Large intestine (tissue), 3 donors: ENCODE data around the gene KDM6B. TPM values are rescaled to one million over a fixed set of nuclear protein-coding genes. Genes with fewer than 3 reads are reported as not detected.
"Not testable (repeated sequence)": the region's sequence is repeated elsewhere in the genome, so short reads cannot be mapped to it uniquely, and the experiment has no call there.

Source experiments
- DNase-seq, 2 donors: peaks; one replicate each; pipeline versions ENCODE4 v3.0.0 to v3.0.0-alpha.2; 2013
- H3K27ac ChIP-seq: one replicate; pipeline ENCODE4 v1.5.1; 2013; ENCODE audit warnings: low read length
- H3K27me3 ChIP-seq: 2 replicates; pipeline ENCODE4 v1.6.1; 2013; ENCODE audit warnings: low read length; ENCODE audit not compliant: control insufficient read depth, insufficient read depth
- H3K36me3 ChIP-seq: 2 replicates; pipeline ENCODE4 v1.6.1; 2013; ENCODE audit warnings: low read length; ENCODE audit not compliant: control insufficient read depth, insufficient read depth
- H3K4me1 ChIP-seq: one replicate; pipeline ENCODE4 v1.6.1; 2013; ENCODE audit warnings: low read length; ENCODE audit not compliant: control insufficient read depth, insufficient read depth
- H3K4me3 ChIP-seq: one replicate; pipeline ENCODE4 v1.5.1; 2013; ENCODE audit warnings: low read length
- H3K9me3 ChIP-seq: one replicate; pipeline ENCODE4 v1.6.1; 2013; ENCODE audit warnings: mild to moderate bottlenecking, low read depth, low read length, moderate library complexity; ENCODE audit not compliant: control insufficient read depth
- WGBS: methylation state at CpG from one replicate; pipeline ENCODE4 v1.1.5; 2013; ENCODE audit warnings: low lambda C conversion rate; ENCODE audit not compliant: insufficient coverage; 5-methylcytosine and 5-hydroxymethylcytosine counted together
- polyA plus RNA-seq: library from polyadenylated mRNA; unstranded; fragments of 120-200 nt; gene quantifications from one replicate; pipeline ENCODE4 v1.2.1, GENCODE V29; 2013

The KDM6B gene
- polyA plus RNA-seq, 1 donor = 24.9 TPM

DNA sequence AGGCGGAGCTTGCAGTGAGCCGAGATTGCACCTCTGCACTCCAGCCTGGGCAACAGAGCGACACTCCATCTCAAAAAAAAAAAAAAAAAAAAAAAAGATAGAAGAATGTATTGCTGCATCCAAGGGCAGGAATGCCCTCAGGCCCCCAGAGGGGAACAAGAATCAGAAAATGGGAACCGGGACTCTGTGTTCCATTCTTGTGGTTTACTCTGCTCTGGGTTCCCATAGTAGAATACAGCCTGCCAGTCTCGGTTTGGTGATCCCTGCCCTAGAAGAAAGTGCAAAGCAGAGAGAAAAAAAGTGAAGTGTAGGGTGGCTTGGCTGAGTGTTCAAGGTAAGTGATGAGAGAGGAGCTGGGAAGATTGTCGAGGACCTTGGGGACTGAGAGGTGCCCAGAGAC, 27.4 kb upstream of the KDM6B start:
- Histone ChIP-seq H3K27me3 (peaks cover 10% of the 10 kb centered on the region), H3K4me3 (no peak overlapping the region), H3K36me3 (no peaks in the 10 kb centered on the region), H3K4me1 (no peaks in the 10 kb centered on the region), H3K27ac (no peak overlapping the region), H3K9me3 (no peaks in the 10 kb centered on the region)
- DNase-seq = no peak
- WGBS = no CpG with 5 or more reads among the region's 6 CpGs

DNA sequence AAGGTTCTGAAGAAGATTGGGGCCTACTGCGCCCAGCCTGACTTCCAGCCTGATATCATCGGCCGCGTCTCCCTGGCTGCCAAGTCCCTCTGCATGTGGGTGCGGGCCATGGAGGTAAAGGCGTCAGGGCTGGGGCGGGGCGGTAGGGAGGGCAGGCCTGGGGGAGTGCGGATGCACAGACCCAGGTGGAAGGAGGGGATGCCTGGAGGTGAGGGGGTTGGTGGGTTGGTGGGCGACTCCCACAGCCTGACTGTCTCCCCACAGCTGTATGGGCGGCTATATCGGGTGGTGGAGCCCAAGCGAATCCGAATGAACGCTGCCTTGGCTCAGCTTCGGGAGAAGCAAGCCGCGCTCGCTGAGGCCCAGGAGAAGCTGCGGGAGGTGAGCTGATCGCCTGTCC, 26.8 kb upstream of the KDM6B start:
- no peaks in the 10 kb centered on the region for H3K9me3 ChIP-seq
- no peaks in the 10 kb centered on the region for H3K36me3 ChIP-seq
- WGBS = no CpG with 5 or more reads among the region's 21 CpGs
- DNase-seq = no peak
- H3K4me1 ChIP-seq = no peaks in the 10 kb centered on the region
- H3K27me3 ChIP-seq = peaks cover 10% of the 10 kb centered on the region
- no peak overlapping the region for H3K4me3 ChIP-seq
- no peak overlapping the region for H3K27ac ChIP-seq

DNA sequence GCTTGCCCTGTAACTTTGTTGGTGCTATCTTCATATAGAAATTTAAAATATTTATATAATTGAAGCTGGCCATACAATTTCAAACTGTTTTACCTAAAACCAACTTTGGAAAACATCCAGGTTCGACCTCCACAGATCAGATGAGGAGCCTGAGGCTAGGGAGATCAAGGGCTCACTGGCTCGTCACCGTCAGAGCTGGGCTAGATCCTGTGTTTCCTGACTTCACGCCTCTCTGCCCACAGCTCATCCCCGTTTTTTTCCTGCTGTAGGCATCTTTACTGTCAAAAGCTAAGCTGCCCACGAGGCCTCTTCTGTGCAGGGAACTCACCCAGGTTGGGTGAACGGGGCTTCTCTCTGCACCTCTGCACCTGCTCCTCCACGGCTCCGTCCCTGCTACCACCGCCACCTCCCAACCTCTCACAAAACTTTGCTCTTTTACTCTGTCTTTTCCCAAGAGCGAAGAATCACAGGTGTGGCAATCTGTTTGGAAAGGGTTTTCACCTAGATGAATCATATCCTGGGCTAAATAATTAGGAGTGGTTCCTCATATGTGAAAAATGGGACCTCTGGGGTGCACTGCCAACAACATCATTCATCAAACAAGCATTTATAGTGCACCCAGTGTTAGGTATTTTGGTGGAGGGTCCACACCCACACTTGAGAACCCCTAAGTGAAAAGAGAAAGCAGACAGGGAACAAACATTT, 24.8 kb upstream of the KDM6B start:
- no peaks in the 10 kb centered on the region for H3K9me3 ChIP-seq
- H3K36me3 ChIP-seq = no peaks in the 10 kb centered on the region
- no peak overlapping the region for H3K4me3 ChIP-seq
- DNase-seq = no peak
- H3K27me3 ChIP-seq = peaks cover 10% of the 10 kb centered on the region
- no peaks in the 10 kb centered on the region for H3K4me1 ChIP-seq
- no peak overlapping the region for H3K27ac ChIP-seq
- WGBS = no CpG with 5 or more reads among the region's 11 CpGs

DNA sequence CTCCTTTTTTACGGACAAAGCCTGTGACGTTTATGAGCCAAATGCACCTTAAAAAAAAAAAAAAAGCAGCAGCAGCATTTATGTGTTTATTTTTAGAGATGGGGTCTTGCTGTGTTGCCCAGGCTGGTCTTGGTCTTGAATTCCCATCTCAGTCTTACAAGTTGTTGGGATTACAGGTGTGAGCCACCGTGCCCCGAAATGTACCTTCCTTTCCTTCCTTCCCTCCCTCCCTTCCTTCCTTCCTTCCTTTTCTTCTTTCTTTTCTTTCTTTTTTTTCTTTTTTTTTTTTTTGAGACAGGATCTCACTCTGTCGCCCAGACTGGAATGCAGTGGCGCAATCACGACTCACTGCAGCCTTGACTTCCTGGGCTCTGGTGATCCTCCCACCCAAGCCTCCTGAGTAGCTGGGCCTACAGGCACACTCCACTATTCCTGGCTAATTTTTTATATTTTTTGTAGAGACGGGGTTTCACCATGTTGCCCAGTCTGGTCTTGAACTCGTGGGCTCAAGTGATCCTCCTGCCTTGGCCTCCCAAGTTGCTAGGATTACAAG, 24.1 kb upstream of the KDM6B start:
- H3K4me3 ChIP-seq, DNase-seq, H3K36me3 ChIP-seq, H3K9me3 ChIP-seq, H3K27me3 ChIP-seq, H3K4me1 ChIP-seq, H3K27ac ChIP-seq: not testable (repeated sequence)
- WGBS = 83% methylated on average over 2 of the region's 9 CpGs

DNA sequence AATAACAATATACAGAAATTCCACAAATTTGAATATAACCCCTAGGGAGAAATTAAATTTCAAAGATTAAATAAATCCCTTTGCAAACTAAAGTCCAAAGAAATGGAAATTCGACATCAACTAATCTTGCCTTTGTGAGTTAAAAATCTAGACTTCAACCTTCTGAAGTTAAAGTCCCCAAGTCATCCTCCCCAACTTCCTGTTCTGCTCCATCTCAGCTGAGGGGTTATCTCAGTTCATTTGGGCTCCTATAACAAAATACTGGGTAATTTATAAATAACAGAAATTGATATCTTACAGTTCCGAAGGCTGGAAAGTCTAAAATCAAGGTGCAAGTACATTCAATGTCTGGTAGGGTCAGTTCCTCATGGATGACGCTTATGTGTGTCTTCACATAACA, 22.8 kb upstream of the KDM6B start:
- H3K27ac ChIP-seq = no peak overlapping the region
- no peaks in the 10 kb centered on the region for H3K9me3 ChIP-seq
- no peak overlapping the region for H3K4me3 ChIP-seq
- peaks cover 5% of the 10 kb centered on the region for H3K27me3 ChIP-seq
- H3K36me3 ChIP-seq = no peaks in the 10 kb centered on the region
- no peaks in the 10 kb centered on the region for H3K4me1 ChIP-seq
- WGBS = no CpG with 5 or more reads among the region's 3 CpGs
- no peak for DNase-seq

DNA sequence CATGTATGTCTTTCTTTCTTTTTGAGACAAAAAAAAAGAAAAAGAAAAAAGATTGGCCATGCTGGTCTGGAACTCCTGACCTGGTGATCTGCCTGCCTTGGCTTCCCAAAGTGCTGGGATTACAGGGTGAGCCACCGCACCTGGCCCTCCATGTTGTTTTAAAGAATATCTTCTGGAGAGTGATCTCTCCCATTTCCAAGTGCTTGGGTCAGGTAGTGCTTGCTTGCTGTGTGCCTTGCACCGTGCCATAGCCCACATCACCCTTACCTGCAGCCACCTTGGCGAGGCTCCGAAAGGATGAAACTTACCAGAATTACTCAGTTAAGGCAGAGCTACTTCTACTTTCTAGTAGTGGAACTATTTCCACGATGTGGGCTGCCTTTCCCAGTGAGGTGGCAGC, 19.0 kb upstream of the KDM6B start:
- no CpG with 5 or more reads among the region's 5 CpGs for WGBS
- no peaks in the 10 kb centered on the region for H3K36me3 ChIP-seq
- no peaks in the 10 kb centered on the region for H3K9me3 ChIP-seq
- H3K4me1 ChIP-seq = no peaks in the 10 kb centered on the region
- no peak overlapping the region for H3K27ac ChIP-seq
- no peak overlapping the region for H3K4me3 ChIP-seq
- no peak for DNase-seq
- H3K27me3 ChIP-seq = no peaks in the 10 kb centered on the region

DNA sequence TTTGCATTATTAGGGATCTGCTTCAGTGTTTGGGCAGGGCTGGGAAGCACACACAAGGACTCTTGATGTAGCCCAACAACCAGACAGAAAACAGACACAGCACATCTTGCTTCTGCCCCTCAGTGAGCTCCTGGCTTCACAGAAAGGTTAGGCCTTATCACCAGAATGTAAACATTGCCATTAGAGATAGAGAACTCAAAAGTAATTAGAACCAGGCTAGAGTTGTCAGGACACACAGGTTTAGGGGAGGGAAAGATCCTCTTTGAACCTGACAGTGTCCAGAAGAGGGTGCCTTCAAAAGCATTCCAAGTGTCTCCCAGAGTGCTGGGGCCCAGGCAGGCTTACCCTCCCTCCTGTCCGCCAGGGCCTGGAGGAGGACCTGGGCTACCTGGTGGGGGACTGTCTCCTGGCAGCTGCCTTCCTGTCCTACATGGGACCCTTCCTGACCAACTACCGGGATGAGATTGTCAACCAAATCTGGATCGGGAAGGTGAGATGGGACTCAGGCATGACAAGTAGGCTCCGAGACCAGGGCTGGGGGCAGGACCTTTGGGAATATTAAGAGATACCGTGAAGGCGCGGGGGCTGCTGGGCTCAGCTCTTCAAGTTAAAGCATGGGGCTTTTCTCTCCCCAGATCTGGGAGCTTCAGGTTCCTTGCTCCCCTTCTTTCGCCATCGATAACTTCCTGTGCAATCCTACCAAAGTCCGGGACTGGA, 16.9 kb upstream of the KDM6B start:
- Histone ChIP-seq H3K9me3 (no peaks in the 10 kb centered on the region), H3K4me3 (no peak overlapping the region), H3K4me1 (no peaks in the 10 kb centered on the region), H3K36me3 (no peaks in the 10 kb centered on the region), H3K27ac (no peak overlapping the region), H3K27me3 (no peaks in the 10 kb centered on the region)
- no CpG with 5 or more reads among the region's 10 CpGs for WGBS
- DNase-seq = no peak

DNA sequence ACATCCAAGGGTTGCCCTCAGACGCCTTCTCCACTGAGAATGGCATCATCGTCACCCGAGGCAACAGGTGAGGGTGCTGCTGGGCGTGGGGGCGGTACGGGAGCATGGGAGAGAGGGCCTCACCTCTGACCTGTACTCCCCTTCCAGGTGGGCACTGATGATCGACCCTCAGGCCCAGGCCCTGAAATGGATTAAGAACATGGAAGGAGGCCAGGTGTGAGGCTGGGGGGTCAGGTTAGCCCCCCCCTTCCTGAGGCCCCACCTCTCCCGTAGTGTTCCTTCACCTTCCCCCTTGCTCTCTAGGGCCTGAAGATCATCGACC, 16.4 kb upstream of the KDM6B start:
- H3K4me3 ChIP-seq = no peak overlapping the region
- no peak for DNase-seq
- no peaks in the 10 kb centered on the region for H3K9me3 ChIP-seq
- no peaks in the 10 kb centered on the region for H3K36me3 ChIP-seq
- no CpG with 5 or more reads among the region's 9 CpGs for WGBS
- H3K4me1 ChIP-seq = no peaks in the 10 kb centered on the region
- no peak overlapping the region for H3K27ac ChIP-seq
- no peaks in the 10 kb centered on the region for H3K27me3 ChIP-seq

DNA sequence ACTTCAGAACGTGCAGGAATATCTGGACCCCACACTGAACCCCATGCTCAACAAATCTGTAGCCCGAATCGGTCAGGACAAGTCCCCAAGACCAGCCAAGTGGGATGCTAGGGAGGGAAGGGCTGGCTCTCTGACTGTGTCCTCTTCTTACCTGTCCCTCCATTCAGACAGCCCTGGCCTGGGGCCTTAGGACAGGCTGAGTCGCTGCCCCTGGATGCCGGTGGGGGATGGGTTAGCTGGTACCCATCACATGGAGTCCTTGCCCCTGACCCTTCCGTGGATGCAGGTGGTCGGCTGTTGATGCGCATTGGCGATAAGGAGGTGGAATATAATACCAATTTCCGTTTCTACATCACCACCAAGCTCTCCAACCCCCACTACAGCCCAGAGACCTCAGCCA, 16.0 kb upstream of the KDM6B start:
- no CpG with 5 or more reads among the region's 10 CpGs for WGBS
- Histone ChIP-seq H3K9me3 (no peaks in the 10 kb centered on the region), H3K4me1 (no peaks in the 10 kb centered on the region), H3K27ac (no peak overlapping the region), H3K4me3 (no peak overlapping the region), H3K27me3 (no peaks in the 10 kb centered on the region), H3K36me3 (no peaks in the 10 kb centered on the region)
- DNase-seq = no peak

DNA sequence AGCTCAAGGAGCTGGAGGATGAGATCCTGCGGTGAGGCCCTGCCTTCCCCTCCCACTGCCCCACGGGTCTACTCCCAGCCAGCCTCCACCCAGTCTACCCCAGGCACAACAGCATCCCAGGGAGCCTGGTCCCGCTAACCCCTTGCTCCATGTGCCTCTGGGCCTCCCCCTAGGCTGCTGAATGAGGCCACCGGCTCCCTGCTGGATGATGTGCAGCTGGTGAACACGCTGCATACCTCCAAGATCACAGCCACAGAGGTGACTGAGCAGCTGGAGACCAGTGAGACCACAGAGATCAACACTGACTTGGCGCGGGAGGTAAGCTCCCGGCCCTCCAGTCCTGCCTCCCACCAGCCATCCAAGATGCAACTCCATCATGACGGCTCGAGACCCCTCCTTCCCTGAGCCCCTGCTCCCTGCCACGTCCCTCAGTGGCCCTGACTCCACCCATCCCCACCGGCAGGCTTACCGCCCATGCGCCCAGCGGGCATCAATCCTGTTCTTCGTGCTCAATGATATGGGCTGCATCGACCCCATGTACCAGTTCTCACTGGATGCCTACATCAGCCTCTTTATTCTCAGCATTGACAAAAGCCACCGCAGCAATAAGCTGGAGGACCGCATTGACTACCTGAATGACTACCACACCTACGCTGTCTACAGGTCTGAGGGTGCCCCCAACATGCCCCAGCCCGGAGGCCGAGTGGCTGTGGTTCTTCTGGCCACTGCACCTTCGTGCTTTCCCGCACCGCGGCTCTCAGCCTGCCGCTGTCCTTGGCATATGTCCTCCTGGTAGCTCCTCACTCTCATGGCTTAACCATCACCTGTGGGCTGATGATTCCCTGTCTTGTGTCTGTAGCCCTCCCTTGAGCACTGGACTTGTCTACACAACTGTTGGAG, 15.0 kb upstream of the KDM6B start:
- WGBS = no CpG with 5 or more reads among the region's 27 CpGs
- no peaks in the 10 kb centered on the region for H3K4me1 ChIP-seq
- H3K36me3 ChIP-seq = no peaks in the 10 kb centered on the region
- no peaks in the 10 kb centered on the region for H3K9me3 ChIP-seq
- no peaks in the 10 kb centered on the region for H3K27me3 ChIP-seq
- no peak overlapping the region for H3K4me3 ChIP-seq
- no peak for DNase-seq
- H3K27ac ChIP-seq = no peak overlapping the region
